PC-9 (cell line): ENCODE data around the gene SETBP1. TPM values are rescaled to one million over a fixed set of nuclear protein-coding genes. Genes with fewer than 3 reads are reported as not detected.

Source experiments
- BruUV-seq: library from RNA; stranded (reverse); fragments of 400-500 nt; replicated peaks from 2 replicates; lab custom pipeline; 2021; lab: Mats Ljungman, UMichigan
- CTCF ChIA-PET: fragments of 300-600 bp; sonication (Branson Sonifier 250); formaldehyde crosslinking; loops from one replicate; lab custom pipeline; 2022; ENCODE audit warnings: antibody characterized with exemption; lab: Charles Lee
- POLR2A ChIA-PET: fragments of 300-600 bp; sonication (Branson Sonifier 250); formaldehyde crosslinking; loops from one replicate; lab custom pipeline; 2022; ENCODE audit warnings: antibody characterized with exemption; ENCODE audit not compliant: unreplicated experiment; lab: Charles Lee
- DNase-seq, 2 experiments: peaks; one replicate each; pipeline versions ENCODE4 v3.0.0 to v3.0.0-alpha.2; 2015 to 2022; ENCODE audit warnings: mixed read lengths in 1 of 2
- H2AFZ ChIP-seq: fragments of 200-600 bp; sonication (generic); 2 replicates; pipeline ENCODE4 v1.8.1; 2017; ENCODE audit warnings: antibody characterized with exemption
- H3F3A ChIP-seq: fragments of 200-600 bp; sonication (generic); 2 replicates; pipeline ENCODE4 v1.8.1; 2017; ENCODE audit warnings: antibody characterized with exemption, mild to moderate bottlenecking, low read depth; ENCODE audit not compliant: insufficient read depth
- H3K27ac ChIP-seq: fragments of 200-600 bp; sonication (generic); 2 replicates; pipeline ENCODE4 v1.6.1; 2016; ENCODE audit warnings: mixed run types
- H3K27me3 ChIP-seq: fragments of 200-600 bp; sonication (generic); 2 replicates; pipeline ENCODE4 v1.6.1; 2016; ENCODE audit warnings: low read depth, mixed run types; ENCODE audit not compliant: insufficient read depth
- H3K36me3 ChIP-seq: fragments of 200-600 bp; sonication (generic); 2 replicates; pipeline ENCODE4 v1.6.1; 2016; ENCODE audit warnings: low read depth, mixed run types
- H3K4me1 ChIP-seq: fragments of 200-600 bp; sonication (generic); replicated peaks from 2 replicates; pipeline ENCODE4 v1.6.1; 2016; ENCODE audit warnings: mixed run types; ENCODE audit not compliant: insufficient read depth
- H3K4me2 ChIP-seq: fragments of 200-600 bp; sonication (generic); 2 replicates; pipeline ENCODE4 v1.6.1; 2017; ENCODE audit warnings: mixed run types
- H3K4me3 ChIP-seq: fragments of 200-600 bp; sonication (generic); 2 replicates; pipeline ENCODE4 v1.6.1; 2016; ENCODE audit warnings: mixed run types
- H3K79me2 ChIP-seq: fragments of 200-600 bp; sonication (generic); 2 replicates; pipeline ENCODE4 v1.6.1; 2017; ENCODE audit warnings: low read depth, mixed run types
- H3K9me2 ChIP-seq: fragments of 200-600 bp; sonication (generic); 2 replicates; pipeline ENCODE4 v1.8.1; 2017; ENCODE audit warnings: mild to moderate bottlenecking; ENCODE audit not compliant: insufficient read depth
- H3K9me3 ChIP-seq: fragments of 200-600 bp; sonication (generic); 2 replicates; pipeline ENCODE4 v1.8.1; 2016; ENCODE audit warnings: low read depth; ENCODE audit not compliant: insufficient read depth
- H4K20me1 ChIP-seq: fragments of 200-600 bp; sonication (generic); 2 replicates; pipeline ENCODE4 v1.8.1; 2017; ENCODE audit not compliant: insufficient read depth
- CTCF ChIP-seq: fragments of 200-600 bp; sonication (generic); conservative IDR thresholded peaks from 2 replicates; pipeline ENCODE4 v1.6.1; 2017; ENCODE audit warnings: mixed run types, antibody characterized with exemption, mild to moderate bottlenecking, moderate library complexity
- EZH2 ChIP-seq: fragments of 200-600 bp; sonication (generic); IDR thresholded peaks from 2 replicates; pipeline ENCODE4 v1.8.0; 2017; ENCODE audit warnings: antibody characterized with exemption, low read depth
- intact Hi-C: fragments of 100-400 bp; cut with micrococcal nuclease; formaldehyde crosslinking; loops from one replicate; pipeline ENCODE4 v1.10.0; 2022; ENCODE audit not compliant: unreplicated experiment
- total RNA-seq: library from RNA; stranded (reverse); gene quantifications from 2 replicates; pipeline ENCODE4 v1.2.3, GENCODE V29; 2021

SETBP1 gene
- total RNA-seq, 1 experiment from 2014 or later = 9.0 TPM

GRCh38 chr18:44959013-44959412, 278.3 kb downstream of the SETBP1 start:
- Histone ChIP-seq H3K4me1 (no peaks in the 10 kb centered on the region), H2AFZ (no peak overlapping the region), H3K9me3 (no peaks in the 10 kb centered on the region), H3K36me3 (no peaks in the 10 kb centered on the region), H3K9me2 (no peaks in the 10 kb centered on the region), H3K27me3 (no peaks in the 10 kb centered on the region), H3K79me2 (no peaks in the 10 kb centered on the region), H3K4me3 (no peak overlapping the region), H3K4me2 (no peak overlapping the region), H3K27ac (no peak overlapping the region), H3F3A (no peaks in the 10 kb centered on the region), H4K20me1 (peaks cover 3% of the 10 kb centered on the region; the same call in 1 of the 2 replicates)
- TF ChIP-seq CTCF = no peak
- no peak for TF ChIP-seq EZH2
- POLR2A ChIA-PET = no interaction called here
- CTCF ChIA-PET = no interaction called here
- BruUV-seq = no TSS peak
- intact Hi-C loops = no loop called here
- no peak for DNase-seq

- TF ChIP-seq EZH2 = no peak
- no peak for TF ChIP-seq CTCF
- Histone ChIP-seq H3K4me1 (no peaks in the 10 kb centered on the region), H3K27ac (no peak overlapping the region), H3K36me3 (no peaks in the 10 kb centered on the region), H2AFZ (no peak overlapping the region), H3K9me3 (no peaks in the 10 kb centered on the region), H3K4me3 (no peak overlapping the region), H3F3A (no peaks in the 10 kb centered on the region), H3K79me2 (no peaks in the 10 kb centered on the region), H4K20me1 (peaks cover 3% of the 10 kb centered on the region; the same call in 1 of the 2 replicates), H3K27me3 (no peaks in the 10 kb centered on the region), H3K4me2 (no peak overlapping the region), H3K9me2 (no peaks in the 10 kb centered on the region)
- POLR2A ChIA-PET = no interaction called here
- no TSS peak for BruUV-seq
- DNase-seq = no peak
- CTCF ChIA-PET = no interaction called here
- intact Hi-C loops = no loop called here
These were observed 279.9 kb downstream of the SETBP1 start for GRCh38 chr18:44960580-44960979.

GRCh38 chr18:44961288-44961995, 280.8 kb downstream of the SETBP1 start:
- ChIA-PET POLR2A (no interaction called here), CTCF (no interaction called here)
- Histone ChIP-seq H2AFZ (no peak overlapping the region), H4K20me1 (peaks cover 3% of the 10 kb centered on the region; the same call in 1 of the 2 replicates), H3K4me3 (no peak overlapping the region), H3K9me3 (no peaks in the 10 kb centered on the region), H3F3A (no peaks in the 10 kb centered on the region), H3K4me1 (no peaks in the 10 kb centered on the region), H3K4me2 (no peak overlapping the region), H3K36me3 (no peaks in the 10 kb centered on the region), H3K27me3 (no peaks in the 10 kb centered on the region), H3K79me2 (no peaks in the 10 kb centered on the region), H3K9me2 (no peaks in the 10 kb centered on the region), H3K27ac (no peak overlapping the region)
- intact Hi-C loops = no loop called here
- DNase-seq = no peak
- BruUV-seq = no TSS peak
- no peak for TF ChIP-seq EZH2
- no peak for TF ChIP-seq CTCF
